ENCODE measurements around the gene MLLT3.
A peak's percentile ranks its signal among the peaks of the same experiment; 100 is the strongest.

Gene MLLT3

DNA sequence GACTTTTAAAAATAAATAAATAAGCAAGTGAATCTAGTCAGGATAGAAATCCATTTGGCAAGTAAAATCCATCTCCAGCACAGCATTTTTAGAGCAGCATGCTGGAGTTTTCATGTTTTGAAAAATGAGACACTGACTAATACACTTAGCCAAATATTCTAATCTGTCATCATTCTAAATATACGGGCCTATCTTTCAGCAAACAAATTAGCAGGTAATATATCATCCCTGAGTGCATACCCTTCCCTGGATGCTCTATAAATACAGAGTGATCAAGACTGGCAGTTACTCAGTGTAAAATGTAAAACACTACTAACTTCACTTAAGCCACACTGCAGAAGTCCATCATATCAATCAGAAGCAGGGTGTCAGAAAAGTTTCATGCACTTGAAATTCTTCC, 58.4 kb downstream of the MLLT3 start:
- DNase-seq (ENCODE audit: low read depth): no peak
- TF ChIP-seq, protein P1, sequence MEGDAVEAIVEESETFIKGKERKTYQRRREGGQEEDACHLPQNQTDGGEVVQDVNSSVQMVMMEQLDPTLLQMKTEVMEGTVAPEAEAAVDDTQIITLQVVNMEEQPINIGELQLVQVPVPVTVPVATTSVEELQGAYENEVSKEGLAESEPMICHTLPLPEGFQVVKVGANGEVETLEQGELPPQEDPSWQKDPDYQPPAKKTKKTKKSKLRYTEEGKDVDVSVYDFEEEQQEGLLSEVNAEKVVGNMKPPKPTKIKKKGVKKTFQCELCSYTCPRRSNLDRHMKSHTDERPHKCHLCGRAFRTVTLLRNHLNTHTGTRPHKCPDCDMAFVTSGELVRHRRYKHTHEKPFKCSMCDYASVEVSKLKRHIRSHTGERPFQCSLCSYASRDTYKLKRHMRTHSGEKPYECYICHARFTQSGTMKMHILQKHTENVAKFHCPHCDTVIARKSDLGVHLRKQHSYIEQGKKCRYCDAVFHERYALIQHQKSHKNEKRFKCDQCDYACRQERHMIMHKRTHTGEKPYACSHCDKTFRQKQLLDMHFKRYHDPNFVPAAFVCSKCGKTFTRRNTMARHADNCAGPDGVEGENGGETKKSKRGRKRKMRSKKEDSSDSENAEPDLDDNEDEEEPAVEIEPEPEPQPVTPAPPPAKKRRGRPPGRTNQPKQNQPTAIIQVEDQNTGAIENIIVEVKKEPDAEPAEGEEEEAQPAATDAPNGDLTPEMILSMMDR (IDR thresholded peaks at IDR 0.05; ENCODE audit: control insufficient read depth, insufficient read depth, low read depth, low read length, missing control alignments): no peak
- H3K4me3 ChIP-seq (ENCODE audit: control insufficient read depth, low read depth, low read length): no peak overlapping the region

DNA sequence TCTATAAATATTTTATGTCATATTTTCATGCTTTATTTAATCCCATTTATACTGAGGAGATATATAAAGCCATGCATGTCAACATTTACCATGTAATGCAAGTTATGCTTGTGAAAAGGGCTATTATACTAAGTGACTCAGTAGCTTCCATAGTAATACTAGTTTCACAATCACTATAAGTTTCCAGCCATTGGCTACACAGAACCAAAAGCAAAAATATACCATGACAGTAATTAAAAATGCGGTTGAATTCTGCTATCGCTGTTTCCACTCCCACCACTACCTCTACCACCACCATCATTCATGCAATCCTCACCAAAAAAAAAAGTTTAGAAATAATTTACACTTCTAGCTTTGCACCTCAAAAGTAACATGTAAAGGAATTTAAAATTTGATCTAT, 60.2 kb downstream of the MLLT3 start:
- no peak for DNase-seq (ENCODE audit: low read depth)
- H3K4me3 ChIP-seq (ENCODE audit: control insufficient read depth, low read depth, low read length): no peak overlapping the region
- TF ChIP-seq, protein P1 (IDR thresholded peaks at IDR 0.05; ENCODE audit: control insufficient read depth, insufficient read depth, low read depth, low read length, missing control alignments): no peak

DNA sequence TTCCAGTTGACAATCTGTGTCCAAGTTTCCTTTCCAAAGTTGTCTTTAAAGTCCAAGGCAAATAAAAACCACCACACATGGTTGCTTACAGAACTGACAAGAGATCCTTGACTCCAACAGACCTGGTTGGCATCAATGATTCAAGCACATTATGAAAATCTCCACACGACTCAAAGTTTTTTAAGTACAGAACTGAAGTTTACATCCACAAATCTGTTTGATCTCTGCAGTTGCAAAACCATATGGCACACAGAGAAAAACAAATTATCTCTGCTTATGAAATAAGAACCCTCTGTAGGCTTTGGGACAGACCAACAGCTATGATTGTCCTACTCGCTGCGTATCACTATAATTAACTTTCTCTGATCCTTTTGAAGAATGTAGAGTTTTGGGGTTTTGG, 60.8 kb downstream of the MLLT3 start:
- no peak for DNase-seq (ENCODE audit: low read depth)

DNA sequence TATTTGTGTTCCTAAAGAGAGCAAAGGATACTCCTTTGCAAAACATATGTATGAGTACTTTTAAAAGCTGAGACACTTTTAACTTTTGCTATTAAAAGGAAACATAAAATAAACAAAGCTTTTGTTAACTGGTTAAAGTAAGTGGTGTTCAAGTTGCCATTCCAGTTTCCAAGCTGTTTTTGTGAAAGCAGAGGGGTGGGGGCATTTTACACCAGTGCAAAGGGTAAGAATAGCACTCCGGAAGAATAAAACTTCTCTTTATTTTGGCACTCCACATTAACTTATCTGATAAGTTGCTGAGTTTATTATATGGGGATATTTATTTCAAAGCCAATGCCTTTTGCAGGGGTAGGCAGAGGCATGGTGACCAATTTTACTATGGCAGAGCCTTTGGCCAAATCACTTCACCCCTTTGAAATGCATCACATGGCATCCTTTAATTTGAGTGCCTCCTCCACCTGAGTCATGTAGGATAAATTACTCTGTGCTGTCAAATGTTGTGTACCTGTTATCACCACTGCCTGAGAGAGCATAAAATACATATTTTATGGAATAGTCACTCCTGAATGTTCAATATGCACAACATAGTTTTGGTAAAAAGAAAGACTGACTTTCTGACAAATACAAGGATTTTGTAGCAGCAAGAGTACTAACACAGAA, 62.9 kb downstream of the MLLT3 start:
- no peak overlapping the region for H3K4me3 ChIP-seq (ENCODE audit: control insufficient read depth, low read depth, low read length)
- DNase-seq (ENCODE audit: low read depth): no peak
- TF ChIP-seq, protein P1 (IDR thresholded peaks at IDR 0.05; ENCODE audit: control insufficient read depth, insufficient read depth, low read depth, low read length, missing control alignments): no peak

More for the DNA sequence above, 60.8 kb downstream of the MLLT3 start:
- TF ChIP-seq, protein P1 (IDR thresholded peaks at IDR 0.05; ENCODE audit: control insufficient read depth, insufficient read depth, low read depth, low read length, missing control alignments): no peak
- H3K4me3 ChIP-seq (ENCODE audit: control insufficient read depth, low read depth, low read length): no peak overlapping the region

DNA sequence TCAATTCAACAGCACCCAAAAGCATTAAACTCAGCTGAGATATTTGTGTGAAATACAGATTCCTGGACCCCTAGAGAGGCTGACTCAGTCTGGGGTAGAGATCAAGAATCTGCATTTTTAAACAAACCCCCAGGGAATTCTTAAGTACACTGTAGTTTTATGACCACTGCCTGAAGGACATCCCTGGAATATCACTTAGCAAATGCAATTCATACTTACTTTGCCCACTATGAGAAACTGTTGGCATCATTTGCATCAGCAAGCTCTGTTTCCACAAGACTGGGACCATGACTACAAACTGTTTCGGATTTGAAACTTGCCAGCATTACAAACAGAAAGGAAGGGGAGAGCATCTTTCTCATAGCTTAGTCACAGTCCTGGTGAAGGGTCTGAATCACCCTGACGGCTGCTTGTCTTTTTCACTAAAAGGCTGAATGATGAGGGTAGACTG, 63.7 kb downstream of the MLLT3 start:
- no peak overlapping the region; the same call in 1 of the 2 replicates for H3K4me3 ChIP-seq (ENCODE audit: control insufficient read depth, low read depth, low read length)
- TF ChIP-seq, protein P1 (IDR thresholded peaks at IDR 0.05; ENCODE audit: control insufficient read depth, insufficient read depth, low read depth, low read length, missing control alignments): no peak
- DNase-seq (ENCODE audit: low read depth): peak; percentile 83

DNA sequence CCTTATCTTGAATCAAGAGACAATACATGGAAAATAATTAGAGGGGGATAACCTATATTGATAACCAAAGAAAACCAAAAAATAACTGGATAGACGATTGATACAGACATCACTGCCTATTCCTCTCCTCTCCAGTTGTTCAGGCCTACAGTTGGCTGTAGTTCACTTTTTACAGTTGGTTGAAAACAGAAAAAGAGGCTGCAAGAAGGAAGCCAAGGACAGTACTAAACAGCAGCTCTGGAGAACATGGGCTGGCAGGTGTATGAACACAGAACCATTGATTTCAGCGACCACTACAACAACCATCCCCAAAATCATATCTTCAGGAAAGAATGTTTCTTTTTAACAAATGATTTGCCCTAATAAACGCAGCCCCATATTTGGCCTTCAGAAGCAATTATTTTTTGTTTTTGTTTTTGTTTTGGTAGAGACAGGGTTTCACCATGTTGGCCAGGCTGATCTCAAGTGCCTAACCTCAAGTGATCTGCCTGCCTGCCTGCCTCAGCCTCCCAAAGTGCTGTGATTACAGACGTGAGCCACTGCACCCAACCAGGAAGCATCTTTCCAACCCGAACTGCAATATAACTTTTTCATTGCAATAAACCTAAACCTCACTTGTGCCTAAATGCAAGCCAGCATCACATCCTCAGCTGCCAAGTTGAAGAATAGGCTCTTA, 64.3 kb downstream of the MLLT3 start:
- TF ChIP-seq, protein P1 (IDR thresholded peaks at IDR 0.05; ENCODE audit: control insufficient read depth, insufficient read depth, low read depth, low read length, missing control alignments): no peak
- H3K4me3 ChIP-seq (ENCODE audit: control insufficient read depth, low read depth, low read length): no peak overlapping the region

More for the DNA sequence above, 64.3 kb downstream of the MLLT3 start:
- no peak for DNase-seq (ENCODE audit: low read depth)
